Neural cell (in vitro differentiated cells): Measurements from ENCODE around the gene TELO2.

ENCODE experiments used
- EZH2 ChIP-seq: fragments of 200-600, 300-800 bp; shearing (Covaris generic), sonication (generic); IDR thresholded peaks from 2 replicates; pipeline ENCODE4 v1.6.1; 2014; ENCODE audit warnings: antibody characterized with exemption, low read length, borderline replicate concordance, mild to moderate bottlenecking; ENCODE audit not compliant: insufficient read depth, poor library complexity, severe bottlenecking
- POLR2AphosphoS5 ChIP-seq: IDR thresholded peaks from 2 replicates; pipeline ENCODE4 v1.6.1; 2012
- TAF1 ChIP-seq: IDR thresholded peaks from 2 replicates; pipeline ENCODE4 v1.6.1; 2012; ENCODE audit warnings: low read depth
- TF ChIP-seq, protein P1 (sequence below): fragments of 450-650 bp; IDR thresholded peaks from 2 replicates; pipeline ENCODE4 v1.5.1; 2014; ENCODE audit warnings: antibody characterized with exemption, mild to moderate bottlenecking, moderate library complexity; ENCODE audit not compliant: poor library complexity, severe bottlenecking

GRCh38 chr16:1486551-1487390, 6.4 kb upstream of the TELO2 start:
- TF ChIP-seq, protein P1, sequence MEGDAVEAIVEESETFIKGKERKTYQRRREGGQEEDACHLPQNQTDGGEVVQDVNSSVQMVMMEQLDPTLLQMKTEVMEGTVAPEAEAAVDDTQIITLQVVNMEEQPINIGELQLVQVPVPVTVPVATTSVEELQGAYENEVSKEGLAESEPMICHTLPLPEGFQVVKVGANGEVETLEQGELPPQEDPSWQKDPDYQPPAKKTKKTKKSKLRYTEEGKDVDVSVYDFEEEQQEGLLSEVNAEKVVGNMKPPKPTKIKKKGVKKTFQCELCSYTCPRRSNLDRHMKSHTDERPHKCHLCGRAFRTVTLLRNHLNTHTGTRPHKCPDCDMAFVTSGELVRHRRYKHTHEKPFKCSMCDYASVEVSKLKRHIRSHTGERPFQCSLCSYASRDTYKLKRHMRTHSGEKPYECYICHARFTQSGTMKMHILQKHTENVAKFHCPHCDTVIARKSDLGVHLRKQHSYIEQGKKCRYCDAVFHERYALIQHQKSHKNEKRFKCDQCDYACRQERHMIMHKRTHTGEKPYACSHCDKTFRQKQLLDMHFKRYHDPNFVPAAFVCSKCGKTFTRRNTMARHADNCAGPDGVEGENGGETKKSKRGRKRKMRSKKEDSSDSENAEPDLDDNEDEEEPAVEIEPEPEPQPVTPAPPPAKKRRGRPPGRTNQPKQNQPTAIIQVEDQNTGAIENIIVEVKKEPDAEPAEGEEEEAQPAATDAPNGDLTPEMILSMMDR, result no peak
- no peak for TF ChIP-seq EZH2
- no peak for TF ChIP-seq TAF1
- no peak for TF ChIP-seq POLR2AphosphoS5
